Measurements from ENCODE around the gene ARAP1. TPM values are rescaled to one million over a fixed set of nuclear protein-coding genes. Genes with fewer than 3 reads are reported as not detected.

The ARAP1 gene
- total and polyA plus RNA-seq, 2 of the 8 experiments (the other 6 are each of a cell fraction or from before 2014, with no cell fraction given), result 25.7 to 61.6 TPM

- Histone ChIP-seq H3K27ac (ENCODE audit: low read depth, low read length) (no peak overlapping the region), H2BK15ac (ENCODE audit: low read length) (no peak overlapping the region), H3K23me2 (ENCODE audit: low read depth, low read length) (no peaks in the 10 kb centered on the region), H3K4me2 (ENCODE audit: insufficient read depth in 1 of 2, low read depth in 2 of 2, low read length in 2 of 2) (no peak overlapping the region), H3K4me1 (replicated peaks in 1 of 4; ENCODE audit: control insufficient read depth in 3 of 4, insufficient read depth in 4 of 4, low read length in 3 of 4) (peaks cover 0 to 8% (median 4%) of the 10 kb centered on the region in 4 experiments; a peak in 3 of 7 replicates), H2BK20ac (ENCODE audit: low read length) (no peak overlapping the region), H2BK5ac (ENCODE audit: low read depth, low read length) (no peak overlapping the region), H3K4me3 (ENCODE audit: extremely low read depth in 1 of 4, insufficient read depth in 2 of 4, low read depth in 3 of 4, low read length in 4 of 4) (no peak overlapping the region), H4K91ac (replicated peaks; ENCODE audit: insufficient read length, low read length) (no peak overlapping the region), H3K9me3 (ENCODE audit: insufficient read depth in 2 of 2, low read depth in 1 of 2, low read length in 1 of 2) (no peaks in the 10 kb centered on the region), H3K9ac (replicated peaks in 1 of 4; ENCODE audit: extremely low read depth in 1 of 4, low read depth in 3 of 4, low read length in 3 of 4) (no peak overlapping the region), H3K14ac (ENCODE audit: insufficient read length) (no peak overlapping the region), H3K18ac (ENCODE audit: extremely low read depth, low read length) (no peak overlapping the region), H3K79me1 (ENCODE audit: low read depth, low read length) (no peaks in the 10 kb centered on the region), H3K79me2 (ENCODE audit: control insufficient read depth in 1 of 2, insufficient read depth in 2 of 2, low read length in 2 of 2) (no peaks in the 10 kb centered on the region), H4K20me1 (replicated peaks in 1 of 2; ENCODE audit: control insufficient read depth in 1 of 2, insufficient read depth in 2 of 2, low read length in 2 of 2) (peaks cover 5 to 13% of the 10 kb centered on the region in 2 experiments), H2AK5ac (ENCODE audit: low read depth, low read length) (no peak overlapping the region), H4K8ac (ENCODE audit: extremely low read depth, insufficient read depth, low read length) (no peak overlapping the region), H3K27me3 (replicated peaks in 1 of 4; ENCODE audit: control insufficient read depth in 3 of 4, extremely low read depth in 1 of 4, insufficient read depth in 3 of 4, low read length in 3 of 4) (no peaks in the 10 kb centered on the region), H3K4ac (replicated peaks; ENCODE audit: insufficient read length, low read depth, low read length) (no peak overlapping the region), H3K56ac (replicated peaks; ENCODE audit: insufficient read length, low read depth, low read length) (no peak overlapping the region), H2BK120ac (replicated peaks; ENCODE audit: low read depth, low read length) (no peak overlapping the region), H2BK12ac (ENCODE audit: low read depth, low read length) (no peak overlapping the region), H3K23ac (ENCODE audit: insufficient read length) (no peak overlapping the region), H2AFZ (ENCODE audit: low read length) (no peak overlapping the region), H4K5ac (ENCODE audit: insufficient read length, low read depth, low read length) (no peak overlapping the region), H3K36me3 (ENCODE audit: control insufficient read depth in 2 of 4, insufficient read depth in 4 of 4, low read length in 3 of 4) (peaks cover 6 to 25% (median 16%) of the 10 kb centered on the region in 4 experiments; a peak in 7 of 8 replicates)
- FAIRE-seq (no peak), DNase-seq (ENCODE audit: low read depth in 1 of 2, low spot score in 2 of 2) (no peak)
- ChIA-PET CTCF (ENCODE audit: partially characterized antibody) (interaction anchor here (0.6 to 5.1 kb wide), 7 partner anchors 9 to 105 kb away, joined by 3 to 47 read pairs (median 5); partner anchors contain the start of gene STARD10), POLR2A (ENCODE audit: partially characterized antibody) (interaction anchor here (2.0 kb wide), 1 partner anchor 12 kb away, joined by 6 read pairs; no protein-coding TSS in a partner anchor)
- WGBS, 2 experiments (ENCODE audit: extremely low coverage in 1 of 2, insufficient coverage in 1 of 2, insufficient read length in 1 of 2, insufficient replicate concordance in 2 of 2, low coverage in 1 of 2, low lambda C conversion rate in 2 of 2, missing lambda C conversion rate in 1 of 2), result 97% methylated on average over 9 of the region's 9 CpGs; no CpG with 5 or more reads in 1 of the 2 experiments
- TF ChIP-seq HDAC2 (IDR thresholded peaks at IDR 0.05; ENCODE audit: borderline replicate concordance in 1 of 2, low read depth in 2 of 2, low read length in 2 of 2), result no peak
- no peak for TF ChIP-seq TBP (IDR thresholded peaks at IDR 0.05; ENCODE audit: low read depth, low read length)
- no peak for TF ChIP-seq TEAD4 (IDR thresholded peaks at IDR 0.05; ENCODE audit: low read depth, low read length)
- TF ChIP-seq ASH2L (IDR thresholded peaks at IDR 0.05; ENCODE audit: low read length), result no peak
- TF ChIP-seq SRF (IDR thresholded peaks at IDR 0.05; ENCODE audit: low read depth, low read length), result no peak
- no peak for TF ChIP-seq SUZ12 (IDR thresholded peaks at IDR 0.05; ENCODE audit: low read length)
Observed at GRCh38 chr11:72692498-72693237, 59.5 kb downstream of the ARAP1 start.

Data from H1 (cell line).